IPS DF 19.7 (cell line): ENCODE data around the gene PDIA5.

Experiments used
- DNase-seq: peaks from one replicate; pipeline ENCODE4 v3.0.0-alpha.2; 2013; ENCODE audit warnings: low read depth, low spot score

The PDIA5 gene

GRCh38 chr3:123168122-123168521 is 101.3 kb downstream of the PDIA5 start:
- no peak for DNase-seq

DNA sequence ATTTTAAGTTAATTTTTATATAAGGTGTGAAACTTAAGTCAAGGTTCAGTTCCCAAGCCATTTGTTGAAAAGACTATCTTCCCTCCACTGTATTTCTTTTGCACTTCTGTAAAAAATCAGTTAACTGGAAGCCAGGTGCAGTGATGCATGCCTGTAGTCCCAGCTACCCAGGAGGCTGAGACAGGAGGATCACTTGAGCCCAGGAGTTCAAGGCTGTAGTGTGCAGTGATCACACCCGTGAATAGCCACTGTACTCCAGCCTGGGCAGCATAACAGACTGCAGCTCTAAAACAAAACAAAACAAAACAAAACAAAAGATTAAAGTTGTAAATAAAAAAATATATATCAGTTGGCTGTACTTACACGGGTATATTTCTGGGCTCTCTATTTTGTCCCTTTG is 101.8 kb downstream of the PDIA5 start:
- no peak for DNase-seq

- no peak for DNase-seq
Observed at GRCh38 chr3:123169492-123169929, 102.7 kb downstream of the PDIA5 start.

GRCh38 chr3:123169930-123170329 is 103.1 kb downstream of the PDIA5 start:
- DNase-seq = no peak

DNA sequence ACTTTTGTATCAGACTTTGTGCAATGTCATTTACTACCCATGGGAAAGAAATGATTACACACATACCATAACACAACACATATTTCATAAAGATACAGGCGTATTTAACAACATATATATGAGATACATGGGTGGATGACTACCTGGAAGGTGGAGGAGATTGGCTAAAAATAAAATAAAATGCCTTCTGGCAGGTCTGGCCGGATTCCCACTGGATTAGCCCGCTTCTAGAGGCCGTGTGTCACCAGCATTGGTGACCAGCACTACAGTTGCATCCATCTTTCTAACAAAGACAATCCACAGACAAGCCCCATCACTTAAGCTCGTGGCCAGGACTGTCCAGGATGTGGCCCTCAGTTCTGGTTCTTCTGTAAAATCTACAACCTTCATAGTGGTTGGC is 114.0 kb downstream of the PDIA5 start:
- DNase-seq = no peak

GRCh38 chr3:123186695-123187094 is 119.9 kb downstream of the PDIA5 start:
- no peak for DNase-seq

DNA sequence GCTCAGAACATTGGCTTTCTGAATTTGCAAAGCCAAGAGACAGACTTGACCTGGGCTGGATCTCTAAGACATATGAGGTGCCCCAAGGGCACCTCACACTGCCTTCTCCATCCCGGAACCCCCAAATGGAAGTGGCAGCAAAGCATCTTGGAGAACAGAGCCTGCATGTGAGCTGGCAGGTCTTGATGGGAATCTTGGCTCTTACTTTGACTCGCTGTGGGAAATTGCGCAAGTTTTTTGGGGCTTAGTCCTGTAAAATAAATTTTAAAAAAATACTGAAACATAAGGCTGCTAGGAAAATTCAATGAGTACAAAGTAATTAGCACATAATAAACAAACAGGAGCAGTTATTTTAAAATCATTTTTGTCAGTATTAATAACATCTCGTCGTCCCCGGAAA is 121.2 kb downstream of the PDIA5 start:
- DNase-seq = no peak

GRCh38 chr3:123193448-123194101 is 126.8 kb downstream of the PDIA5 start:
- no peak for DNase-seq

GRCh38 chr3:123194552-123194951 is 127.7 kb downstream of the PDIA5 start:
- DNase-seq = peak; percentile 42

DNA sequence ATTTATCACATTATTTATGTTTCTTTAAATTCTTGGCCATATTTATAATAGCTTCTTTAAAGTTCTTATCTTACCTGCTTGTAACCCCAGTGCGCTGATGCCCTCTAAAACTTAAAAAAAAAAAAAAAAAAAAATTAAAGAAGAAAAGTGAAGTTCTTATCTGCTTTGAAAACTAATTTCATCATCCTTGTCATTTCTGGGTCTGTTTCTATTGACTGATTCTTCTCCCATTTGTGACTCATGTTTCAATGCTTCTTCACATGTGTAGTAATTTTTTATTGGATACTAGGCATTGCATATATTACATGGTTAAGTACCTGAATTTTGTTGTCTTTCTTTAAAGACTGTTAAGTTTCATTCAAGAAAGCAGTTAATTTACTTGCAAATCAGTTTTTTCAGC is 131.5 kb downstream of the PDIA5 start:
- no peak for DNase-seq

GRCh38 chr3:123201223-123201556 is 134.4 kb downstream of the PDIA5 start:
- DNase-seq = no peak

GRCh38 chr3:123201557-123202427 is 135.0 kb downstream of the PDIA5 start, which contains the start of gene SEC22A:
Gene SEC22A, plus strand, starts transcription at chr3:123201943. Its CDS starts 7,275 bp downstream, at chr3:123209218.
- peak; percentile 94 for DNase-seq

DNA sequence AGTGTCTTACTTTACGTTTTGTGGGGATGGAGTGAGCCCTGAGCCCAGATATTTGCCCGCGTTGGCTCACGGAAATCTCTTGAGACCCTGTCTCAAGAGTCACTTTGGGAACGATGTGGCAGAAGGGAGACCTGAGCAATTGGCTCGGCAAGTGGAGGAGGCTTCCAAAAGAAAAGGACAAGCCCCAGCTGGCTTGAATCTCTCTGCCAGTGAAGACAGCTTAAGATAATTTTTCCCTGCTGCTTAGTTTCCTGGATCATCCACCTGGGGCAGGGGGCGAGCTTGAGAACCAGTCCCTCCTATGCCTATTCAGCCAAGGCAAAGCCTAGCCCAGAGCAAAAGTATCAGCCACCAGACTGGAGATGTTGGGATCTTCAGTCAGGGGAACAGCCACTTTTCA is 135.6 kb downstream of the PDIA5 start:
- no peak for DNase-seq
